NCI-H2196 (cell line): Measurements from ENCODE around the gene PLD1.
"Not testable (repeated sequence)": the region's sequence is repeated elsewhere in the genome, so short reads cannot be mapped to it uniquely, and the experiment has no call there.

ENCODE experiments used
- DNase-seq: peaks from one replicate; lab custom pipeline; 2025; ENCODE audit not compliant: unreplicated experiment; lab: John Stamatoyannopoulos, UW

PLD1 gene

DNA sequence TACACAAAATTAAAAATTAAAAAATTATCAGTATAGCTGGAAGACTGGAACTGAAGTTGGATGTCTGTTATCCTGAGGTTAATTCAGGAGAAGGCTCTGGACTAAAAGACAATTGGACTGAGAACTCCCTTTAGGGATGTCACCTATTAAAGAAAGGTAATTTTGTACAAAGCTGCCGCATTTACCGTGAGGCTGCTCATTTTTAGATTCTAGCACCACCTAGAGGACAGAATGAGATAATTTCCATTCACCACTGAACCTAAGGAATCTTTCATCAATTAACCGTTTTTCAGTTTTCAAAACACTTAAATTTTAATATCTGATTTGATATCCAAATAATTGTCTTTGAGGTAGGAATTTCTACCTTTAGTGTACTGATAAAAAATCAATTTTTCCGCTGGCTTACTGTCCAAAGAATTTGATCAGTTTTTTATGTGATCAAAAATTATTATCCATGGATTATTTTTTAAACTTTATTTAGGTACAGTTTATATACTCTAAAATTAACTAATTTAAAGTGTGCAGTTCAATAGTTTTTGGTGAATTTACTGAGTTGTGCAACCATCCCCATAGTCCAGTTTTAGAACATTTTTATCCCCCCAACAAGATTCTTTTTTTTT, 243.4 kb downstream of the PLD1 start:
- peak; percentile 80 for DNase-seq

DNA sequence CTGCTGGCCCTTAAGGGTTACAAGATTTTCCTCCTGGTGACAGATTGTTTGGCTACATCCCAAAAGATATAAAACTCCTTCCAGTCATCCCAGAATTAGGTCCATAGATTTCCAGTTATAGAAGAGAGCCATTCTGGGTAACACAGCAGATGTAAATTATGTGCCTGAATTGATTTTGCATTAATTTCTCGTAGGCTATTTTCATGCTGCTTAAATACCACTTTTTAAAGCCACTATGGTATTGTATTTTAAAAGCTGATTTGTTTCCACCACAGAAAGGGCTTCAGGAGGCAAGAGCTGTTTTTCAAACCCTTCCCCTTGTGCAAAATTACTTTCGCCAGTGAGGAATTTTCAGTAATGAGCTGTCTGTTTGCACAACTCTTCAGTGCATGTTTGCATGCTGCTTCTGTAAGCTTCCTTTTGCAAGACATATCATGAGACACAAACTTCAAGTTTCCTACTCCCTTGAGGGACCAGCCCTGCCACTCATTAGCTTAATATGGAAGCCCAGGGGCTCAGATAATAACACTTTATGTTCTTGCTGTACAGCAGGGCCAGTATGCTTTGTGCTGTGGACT, 244.7 kb downstream of the PLD1 start:
- DNase-seq, result no peak

DNA sequence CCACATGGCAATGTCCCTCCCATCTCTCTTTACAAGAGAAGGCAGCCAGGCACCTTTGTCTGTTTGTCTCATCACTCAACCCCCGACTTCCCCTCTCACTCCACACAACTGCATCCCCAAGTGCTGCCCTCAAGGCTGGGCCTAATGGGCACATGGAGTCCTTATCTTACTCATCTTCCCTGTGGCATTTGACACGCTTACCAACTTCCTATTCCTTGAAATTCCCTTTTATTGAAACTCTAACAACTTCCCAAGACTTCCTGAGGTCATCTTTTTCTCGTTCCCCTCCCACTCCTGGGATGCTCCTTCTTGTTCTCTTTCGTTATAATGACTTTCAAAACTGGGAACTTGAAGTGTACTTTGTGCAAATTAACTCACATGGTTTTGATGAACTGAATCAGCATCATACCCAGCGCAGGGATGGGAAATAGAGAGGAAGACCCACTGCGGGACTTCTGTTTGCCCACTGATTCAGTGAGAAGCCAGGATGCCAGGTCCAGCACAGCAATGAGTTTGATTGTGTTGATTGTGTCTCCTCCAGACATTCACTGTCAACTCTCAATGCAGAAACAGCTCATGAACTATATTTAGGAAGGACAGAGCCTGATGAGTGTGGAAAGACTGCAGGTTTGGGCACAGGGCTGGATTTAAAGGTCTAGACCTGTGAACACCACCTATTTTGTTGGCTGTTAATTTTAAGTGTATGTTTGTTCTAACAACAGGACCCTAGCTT, 245.4 kb downstream of the PLD1 start:
- DNase-seq, result no peak

DNA sequence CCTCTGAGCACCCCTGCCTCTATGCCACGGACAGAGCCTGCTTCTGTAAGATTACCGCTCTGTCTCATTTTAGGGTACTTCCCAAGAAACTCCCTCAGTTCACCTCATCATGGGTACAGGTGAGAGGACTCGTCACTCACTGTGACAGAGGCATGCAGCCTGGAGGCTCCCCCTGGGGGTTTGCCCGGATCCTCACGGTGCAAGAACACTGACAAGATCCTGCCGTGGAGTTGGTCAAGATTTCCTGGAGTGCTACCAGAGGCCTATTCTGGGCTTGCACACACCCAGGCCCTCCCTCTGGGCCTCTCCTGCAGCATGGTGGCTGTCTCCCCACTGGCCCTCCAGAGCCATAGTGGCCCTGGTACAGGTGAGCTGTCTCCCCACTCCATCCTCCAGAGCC, 247.0 kb downstream of the PLD1 start:
- no peak for DNase-seq

DNA sequence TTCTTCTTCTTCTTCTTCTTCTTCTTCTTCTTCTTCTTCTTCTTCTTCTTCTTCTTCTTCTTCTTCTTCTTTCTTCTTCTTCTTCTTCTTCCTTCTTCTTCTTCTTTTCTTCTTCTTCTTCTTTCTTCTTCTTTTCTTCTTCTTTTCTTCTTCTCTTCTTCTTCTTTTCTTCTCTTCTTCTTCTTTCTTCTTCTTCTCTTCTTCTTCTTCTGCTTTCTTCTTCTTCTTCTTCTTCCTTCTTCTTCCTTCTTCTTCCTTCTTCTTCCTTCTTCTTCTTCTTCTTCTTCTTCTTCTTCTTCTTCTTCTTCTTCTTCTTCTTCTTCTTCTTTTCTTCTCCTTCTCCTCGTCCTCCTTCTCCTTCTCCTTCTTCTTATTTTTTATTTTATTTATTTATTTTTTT, 247.8 kb downstream of the PLD1 start:
- DNase-seq, result not testable (repeated sequence)

DNA sequence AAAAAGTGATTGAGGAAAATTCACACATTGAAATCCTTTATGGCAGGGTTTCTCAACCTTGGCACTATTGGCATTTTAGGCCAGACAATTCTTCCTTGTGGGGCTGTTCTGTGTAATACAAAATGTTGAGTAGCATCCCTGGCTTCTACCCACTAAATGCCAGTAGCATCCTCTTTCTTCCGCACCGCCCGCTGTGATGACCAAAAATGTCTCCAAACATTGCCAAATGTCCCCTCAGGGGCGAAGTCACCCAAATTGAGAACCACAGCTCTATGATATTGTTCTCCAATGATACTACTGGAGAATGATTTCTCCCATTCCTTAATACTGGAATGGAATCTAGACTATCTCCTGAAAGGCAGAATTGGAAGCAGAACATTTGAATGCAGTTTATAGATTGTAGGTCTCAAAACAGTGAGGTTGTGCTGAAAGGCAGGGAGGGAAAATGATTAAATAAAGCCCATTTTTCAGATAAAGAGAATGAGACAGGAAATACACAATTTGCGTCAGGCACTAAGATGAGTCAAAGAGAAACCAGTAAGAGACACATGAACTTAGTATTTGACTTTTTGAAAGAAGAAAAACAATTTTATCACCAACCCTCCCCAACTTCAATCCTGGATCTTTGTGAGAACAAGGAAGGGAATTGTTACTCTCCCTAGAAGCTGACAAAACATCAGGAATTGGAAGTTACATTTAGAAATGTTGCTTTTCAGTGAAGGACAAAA, 248.5 kb downstream of the PLD1 start:
- DNase-seq, result no peak

DNA sequence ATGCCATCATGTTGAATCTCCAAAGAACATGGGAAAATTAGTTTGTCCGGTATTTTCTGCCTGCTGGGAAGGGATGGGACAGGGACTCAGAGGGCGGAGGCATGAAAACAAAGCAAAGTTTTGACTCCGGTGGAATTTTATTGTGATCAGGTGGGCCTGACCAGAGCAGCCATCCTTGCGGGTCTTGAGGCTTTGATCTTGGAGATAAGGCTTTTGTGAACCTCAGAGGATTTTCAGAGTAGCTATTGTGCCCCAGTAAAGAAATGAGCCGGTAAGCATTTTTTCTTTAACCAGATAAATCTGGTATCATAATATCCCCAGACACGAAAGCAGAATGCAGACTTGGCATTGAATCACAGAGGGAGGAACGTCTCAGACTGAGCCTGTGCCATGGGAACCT, 250.7 kb downstream of the PLD1 start:
- DNase-seq, result no peak

DNA sequence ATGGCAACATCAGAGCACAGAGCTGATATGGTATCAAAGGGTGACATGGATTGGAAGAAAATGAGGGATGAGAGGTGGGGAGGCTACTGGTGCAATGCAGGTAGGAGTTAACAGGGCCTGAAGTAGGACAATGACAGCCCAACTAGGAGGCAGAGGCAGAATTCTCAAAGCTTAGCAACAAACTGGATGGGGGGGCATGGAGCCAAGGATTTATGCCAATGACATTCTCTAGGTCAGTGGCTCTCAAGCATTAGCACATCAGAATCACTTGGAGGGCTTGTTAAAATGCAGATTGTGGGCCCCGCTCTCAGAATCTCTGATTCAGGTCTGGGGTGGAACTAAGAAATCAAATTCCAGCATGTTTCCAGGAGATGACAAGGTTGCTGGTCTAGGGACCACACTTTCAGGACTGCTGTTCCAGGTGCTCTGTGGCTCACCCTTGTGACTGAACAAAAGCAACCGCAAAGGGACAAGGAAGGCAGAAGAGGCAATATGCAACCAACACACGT, 252.0 kb downstream of the PLD1 start:
- no peak for DNase-seq

DNA sequence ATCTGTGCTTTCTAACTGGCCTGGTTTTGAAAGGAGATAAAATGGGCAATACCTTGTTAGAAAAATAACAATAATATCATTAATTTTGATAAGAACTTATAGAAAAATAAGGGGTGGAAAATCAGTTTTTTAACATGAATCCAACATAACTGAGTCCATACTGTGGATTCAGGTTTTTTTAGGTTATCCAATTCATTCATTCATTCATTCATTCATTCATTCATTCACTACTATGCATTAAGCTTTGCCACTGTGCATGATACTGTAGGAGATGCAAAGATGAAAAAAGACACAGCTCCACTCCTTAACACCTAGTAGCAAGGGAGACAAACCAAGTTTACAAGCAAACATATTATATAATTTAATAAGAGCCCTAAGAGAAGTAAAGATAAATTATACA, 253.1 kb downstream of the PLD1 start:
- no peak for DNase-seq

DNA sequence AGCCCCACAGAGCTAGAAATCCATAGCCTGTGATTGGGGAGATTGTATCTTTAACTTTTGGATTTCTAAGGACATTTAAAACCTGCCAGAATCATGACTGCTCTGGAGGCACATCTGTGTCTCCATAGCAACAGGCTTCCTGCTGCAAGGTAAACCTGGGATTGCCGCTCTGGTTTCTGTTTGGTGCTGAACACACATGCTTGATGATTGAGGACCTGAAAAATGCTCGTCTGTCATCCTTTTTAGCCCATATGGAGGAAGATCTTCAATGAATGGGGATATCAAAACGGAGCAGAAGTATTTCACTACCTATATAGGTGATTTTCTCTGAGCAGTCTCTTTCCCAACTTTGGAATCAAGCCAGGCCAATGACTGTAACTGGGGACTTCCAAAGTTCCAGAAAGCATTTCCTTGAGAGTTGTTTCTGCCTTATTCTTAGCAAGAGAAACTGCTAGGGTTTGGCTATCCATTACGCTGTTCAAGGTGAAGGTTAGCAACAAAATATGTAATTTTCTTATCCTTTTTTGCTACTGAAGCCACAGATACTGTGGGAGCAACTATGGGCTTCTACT, 253.6 kb downstream of the PLD1 start:
- peak; percentile 82 for DNase-seq

DNA sequence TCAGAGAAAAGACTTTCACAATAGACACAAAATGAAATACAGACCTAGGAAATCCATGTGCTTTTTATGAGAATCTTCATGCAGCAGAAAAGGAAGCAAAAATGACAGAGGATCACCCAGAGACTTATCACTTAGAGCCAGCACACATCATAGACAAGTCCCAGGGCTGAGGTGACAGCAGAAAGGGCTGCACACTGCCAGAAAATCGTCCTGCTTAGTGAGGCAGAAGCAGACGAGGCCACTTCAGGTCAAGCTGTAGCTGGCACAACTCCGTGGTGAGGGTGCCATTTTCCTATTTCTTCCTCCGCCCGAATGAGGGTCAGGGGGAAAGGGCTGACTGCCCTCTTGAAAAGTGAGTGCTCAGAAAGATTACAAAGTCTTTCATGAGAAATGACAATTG, 254.1 kb downstream of the PLD1 start:
- peak; percentile 68 for DNase-seq

DNA sequence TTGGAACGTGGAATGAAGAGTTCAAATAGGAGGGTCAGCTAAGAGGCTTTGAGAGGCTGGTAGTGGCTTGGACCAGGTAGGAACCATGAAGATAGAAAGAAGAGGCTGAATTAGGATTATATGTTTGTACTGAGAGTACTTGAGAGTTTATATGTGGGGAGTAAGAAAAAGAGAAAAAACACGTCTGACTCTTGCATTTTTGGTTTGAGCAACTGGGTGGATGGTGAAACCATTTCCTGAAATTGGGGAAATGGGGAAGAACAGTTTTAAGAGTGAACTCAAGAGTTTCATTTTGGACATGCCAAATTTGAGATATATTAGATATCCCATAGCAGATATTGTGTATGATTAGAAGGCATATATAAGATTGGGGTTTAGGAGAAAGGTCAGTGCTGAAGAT, 257.2 kb downstream of the PLD1 start:
- no peak for DNase-seq

DNA sequence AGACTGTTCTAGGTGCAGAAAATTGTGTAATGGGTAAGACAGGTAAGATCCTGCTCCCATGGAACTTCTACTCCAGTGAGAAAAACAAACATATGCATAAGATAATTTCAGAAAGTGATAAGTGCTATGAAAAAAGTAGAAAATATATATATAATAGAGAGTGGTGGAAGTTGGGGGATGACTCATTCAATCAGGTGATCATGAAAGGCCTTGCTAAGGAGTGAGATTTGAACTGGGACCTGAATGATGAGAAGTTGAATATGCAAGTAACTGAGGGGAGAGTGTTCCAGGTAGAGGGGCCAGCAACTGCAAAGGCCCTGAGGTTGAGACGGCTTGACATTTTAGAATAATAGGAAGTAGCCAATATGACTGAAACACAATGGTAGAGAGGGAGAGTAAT, 257.8 kb downstream of the PLD1 start:
- DNase-seq, result no peak

DNA sequence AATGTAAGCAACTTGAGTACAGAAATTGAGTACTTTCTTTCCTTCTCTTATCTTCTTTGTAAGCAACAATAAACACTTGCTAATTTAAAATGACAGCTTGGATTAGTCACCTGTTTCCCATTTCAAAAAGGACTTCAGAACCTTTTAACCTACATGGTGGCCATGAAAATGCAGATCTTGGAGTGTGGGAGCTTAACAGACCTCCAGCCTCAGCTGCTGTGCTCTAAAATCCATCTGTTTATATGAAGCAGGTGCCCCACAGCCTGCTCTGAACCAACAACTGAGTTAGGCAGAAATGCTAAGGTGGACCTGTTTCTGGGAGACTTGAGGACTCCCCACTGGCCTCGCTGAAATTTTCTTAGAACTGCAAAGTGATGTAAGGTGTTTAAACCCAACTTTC, 259.0 kb downstream of the PLD1 start:
- DNase-seq, result no peak
